Thyroid gland (tissue), 4 donors: ENCODE measurements around the gene DGKD.

Source experiments
- CTCF ChIP-seq, 6 experiments: fragments of 200-600 bp in 3 of 6; fragments of 450-650 bp in 3 of 6; sonication (generic) in 3 of 6; IDR thresholded peaks; one replicate each; pipeline ENCODE4 v1.5.1; 2016 to 2019; ENCODE audit warnings: antibody characterized with exemption in 6 of 6, mild to moderate bottlenecking in 2 of 6, inconsistent platforms in 1 of 6, moderate library complexity in 1 of 6
- POLR2A ChIP-seq, 2 donors: fragments of 450-650 bp; IDR thresholded peaks; one replicate each; pipeline ENCODE4 v1.6.1; 2017; ENCODE audit warnings: antibody characterized with exemption in 2 of 2, mild to moderate bottlenecking in 2 of 2, moderate library complexity in 1 of 2

- TF ChIP-seq CTCF (IDR thresholded peaks at IDR 0.05) (no peak), POLR2A (IDR thresholded peaks at IDR 0.05) (no peak)
These were observed 48.5 kb downstream of the DGKD start for GRCh38 chr2:233402789-233403188.
